GM11168 (cell line): ENCODE data around the gene TP53INP2.
"Not testable (repeated sequence)": the region's sequence is repeated elsewhere in the genome, so short reads cannot be mapped to it uniquely, and the experiment has no call there.

Experiments used
- in situ Hi-C: fragments of 300-500 bp; cut with MboI; formaldehyde crosslinking; loops from one replicate; pipeline ENCODE4 v1.12.0; 2022; ENCODE audit warnings: low sequenced_read_pairs; ENCODE audit not compliant: unreplicated experiment

The TP53INP2 gene

DNA sequence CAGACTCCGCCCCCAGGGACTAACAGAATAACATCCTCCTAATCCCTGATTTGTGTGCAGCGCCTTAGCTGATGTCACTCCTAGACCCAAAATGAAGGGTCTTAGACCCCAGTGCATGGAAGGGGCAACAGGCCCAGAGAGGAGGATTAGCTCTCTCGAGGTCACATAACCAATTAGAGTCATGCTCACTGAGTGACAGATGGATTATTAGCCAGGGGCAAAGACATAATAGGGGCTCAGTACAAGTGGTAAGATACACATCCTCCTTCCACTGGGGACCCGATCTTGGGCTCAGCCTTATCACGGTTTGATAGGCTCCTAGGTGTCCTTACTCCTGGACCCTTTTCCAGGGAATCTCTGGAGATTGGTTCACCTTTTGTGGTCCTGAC lies 858 bp downstream of the TP53INP2 start:
- in situ Hi-C loops: no loop called here

DNA sequence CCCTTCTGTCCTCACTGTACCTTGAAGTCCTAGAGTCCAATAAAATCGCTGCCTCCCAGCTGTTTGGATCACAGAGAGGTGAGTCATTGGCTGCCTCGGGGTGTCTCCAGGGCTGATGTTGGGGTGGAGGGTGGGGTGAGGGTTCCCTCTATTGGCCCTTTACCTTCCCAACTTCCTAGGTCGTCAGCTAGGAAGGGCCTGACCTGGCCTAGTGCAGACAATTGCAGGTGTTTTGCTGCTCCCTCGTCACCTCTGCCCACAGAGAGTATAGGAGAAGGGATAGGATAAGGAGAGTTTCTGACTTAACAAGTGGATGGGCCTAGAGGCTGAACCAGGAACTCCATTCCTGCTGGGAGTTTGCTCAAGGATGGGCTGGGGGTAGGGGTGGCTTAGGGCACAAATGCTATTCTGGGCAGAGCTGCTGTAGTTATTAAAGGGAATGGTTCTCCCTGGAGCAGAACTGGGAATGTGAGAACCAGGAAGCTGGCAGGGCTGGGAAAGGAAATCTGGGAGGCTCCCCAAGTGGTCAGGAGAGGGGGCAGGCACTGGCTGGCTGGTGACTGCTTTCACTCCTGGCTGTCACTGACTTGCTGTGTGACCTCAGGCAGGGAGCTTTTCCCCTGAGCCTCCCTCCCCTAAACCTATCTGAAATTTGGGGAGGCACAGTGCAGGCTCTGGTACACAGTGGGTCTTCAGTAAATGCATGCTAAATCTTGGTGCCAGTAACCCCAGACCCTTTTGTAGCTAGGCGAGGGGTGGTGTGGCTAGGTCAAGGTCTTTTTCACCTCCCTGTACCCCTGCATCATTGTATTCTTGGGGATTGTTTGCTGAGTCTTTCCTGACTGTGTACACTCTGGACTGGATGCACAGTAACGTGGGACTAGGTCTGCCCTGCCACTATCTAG lies 1.5 kb downstream of the TP53INP2 start:
- in situ Hi-C loops: no loop called here

DNA sequence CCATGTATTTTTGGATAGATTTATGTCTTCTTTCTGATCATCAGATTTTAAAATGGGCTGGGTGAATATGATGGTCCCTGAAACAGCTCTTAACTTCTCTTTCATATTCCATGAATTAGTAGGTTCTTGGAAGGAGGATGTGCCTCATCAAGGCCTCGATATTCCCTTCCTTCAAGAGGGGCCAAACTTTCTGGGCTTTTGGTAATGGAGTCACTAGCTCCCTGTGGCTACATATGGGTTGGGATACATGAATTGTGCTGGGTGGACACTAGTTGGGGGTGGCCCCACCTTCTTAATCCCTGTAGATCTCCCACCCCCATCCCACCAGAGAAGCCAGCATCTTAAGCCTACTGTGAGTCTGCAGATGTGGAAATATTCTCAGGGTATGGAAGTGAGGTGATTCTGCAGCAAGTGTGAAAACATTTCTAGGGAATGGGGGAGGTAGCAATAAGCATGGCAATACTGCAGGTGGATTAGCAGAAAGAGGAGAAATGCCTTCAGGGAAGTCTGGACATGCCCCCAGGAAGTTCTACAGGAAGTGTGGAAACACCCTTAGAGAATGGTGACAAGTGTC lies 2.2 kb downstream of the TP53INP2 start:
- in situ Hi-C loops: no loop called here

DNA sequence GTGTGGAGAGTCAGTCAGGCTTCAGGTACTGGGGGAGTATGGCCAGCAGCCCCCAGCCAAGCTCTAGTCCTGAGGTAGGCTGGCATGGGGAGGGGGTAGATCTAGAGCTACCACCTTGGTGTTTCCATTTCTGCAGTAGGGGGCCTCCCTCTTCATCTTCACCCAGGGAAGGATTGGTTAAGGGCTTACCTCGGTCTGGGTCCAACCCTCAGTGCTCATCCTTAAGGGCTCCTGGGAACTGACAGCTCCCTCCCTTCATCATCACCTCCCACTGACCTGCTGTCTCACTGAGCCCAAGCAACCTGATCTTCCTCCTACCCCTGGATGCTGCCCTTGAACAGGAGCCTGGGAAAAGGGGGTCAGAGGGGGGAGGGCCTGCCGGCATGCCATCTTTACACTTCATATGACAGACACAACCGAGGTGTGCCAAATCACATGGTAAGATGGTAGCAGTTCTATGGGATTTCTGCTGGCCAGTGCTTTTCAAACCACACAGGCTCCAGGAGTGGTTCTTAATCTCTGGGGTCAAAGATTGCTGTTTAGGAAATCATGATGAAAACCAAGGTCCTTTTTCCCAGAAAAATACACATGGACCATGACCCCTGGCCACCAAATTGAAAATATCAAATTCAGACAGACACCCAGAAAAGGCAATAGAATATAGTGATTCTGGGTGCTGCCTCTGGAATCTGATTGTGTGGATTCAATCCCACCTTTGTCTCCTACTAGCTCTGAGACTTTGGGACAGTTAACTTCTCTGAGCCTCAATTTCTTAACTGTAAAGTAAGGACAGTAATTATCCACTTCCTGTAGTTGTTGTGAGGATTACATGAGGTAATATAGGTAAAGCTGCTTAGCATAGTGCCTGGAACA lies 3.0 kb downstream of the TP53INP2 start:
- in situ Hi-C loops: no loop called here

DNA sequence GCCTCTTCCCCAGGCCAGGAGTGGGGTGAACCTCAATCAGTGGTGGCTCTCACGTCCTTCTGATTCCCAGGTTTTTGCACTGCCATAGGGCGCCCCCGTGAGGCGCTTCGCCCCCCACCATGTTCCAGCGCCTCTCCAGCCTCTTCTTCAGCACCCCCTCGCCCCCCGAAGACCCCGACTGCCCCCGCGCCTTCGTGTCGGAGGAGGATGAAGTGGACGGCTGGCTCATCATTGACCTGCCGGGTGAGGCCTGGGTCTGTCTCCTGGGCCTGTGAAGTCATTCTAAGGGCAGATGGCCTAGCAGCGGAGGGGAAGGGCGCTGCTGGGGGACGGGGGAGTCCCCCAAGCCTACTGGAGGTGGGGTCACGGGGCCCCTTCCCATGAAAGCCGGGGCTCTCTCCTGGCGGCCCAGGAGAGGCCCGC lies 4.5 kb downstream of the TP53INP2 start:
- in situ Hi-C loops: no loop called here

DNA sequence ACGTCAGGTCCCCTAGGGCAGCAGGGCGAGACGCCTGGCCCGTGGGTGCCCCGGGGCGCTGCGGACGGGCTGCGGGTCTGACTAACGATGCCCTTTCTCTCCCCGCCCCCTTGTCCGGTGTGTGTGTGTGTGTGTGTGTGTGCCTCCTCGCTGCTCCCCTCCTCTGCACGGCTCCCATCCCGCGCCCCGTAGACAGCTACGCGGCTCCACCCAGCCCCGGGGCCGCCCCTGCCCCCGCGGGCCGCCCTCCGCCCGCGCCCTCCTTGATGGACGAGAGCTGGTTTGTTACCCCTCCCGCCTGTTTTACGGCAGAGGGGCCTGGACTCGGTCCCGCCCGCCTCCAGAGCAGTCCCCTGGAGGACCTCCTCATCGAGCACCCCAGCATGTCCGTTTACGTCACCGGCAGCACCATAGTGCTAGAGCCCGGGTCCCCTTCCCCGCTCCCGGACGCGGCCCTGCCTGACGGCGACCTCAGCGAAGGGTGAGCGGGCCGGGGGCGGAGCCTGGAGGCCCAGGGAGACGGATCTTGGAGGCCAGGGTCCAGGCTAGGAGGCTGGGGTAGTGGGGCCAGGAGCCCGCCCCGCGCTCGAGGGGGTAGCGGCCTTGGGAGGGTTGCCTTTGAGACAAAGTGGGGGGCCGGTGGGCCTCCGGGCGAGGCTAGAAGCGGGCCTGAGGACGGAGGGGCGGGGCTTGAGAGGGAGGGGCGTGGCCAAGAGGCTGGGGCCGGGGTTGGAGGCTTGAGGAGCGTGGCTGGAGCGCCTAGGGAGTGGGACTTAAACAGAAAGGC lies 5.1 kb downstream of the TP53INP2 start:
- in situ Hi-C loops: no loop called here

DNA sequence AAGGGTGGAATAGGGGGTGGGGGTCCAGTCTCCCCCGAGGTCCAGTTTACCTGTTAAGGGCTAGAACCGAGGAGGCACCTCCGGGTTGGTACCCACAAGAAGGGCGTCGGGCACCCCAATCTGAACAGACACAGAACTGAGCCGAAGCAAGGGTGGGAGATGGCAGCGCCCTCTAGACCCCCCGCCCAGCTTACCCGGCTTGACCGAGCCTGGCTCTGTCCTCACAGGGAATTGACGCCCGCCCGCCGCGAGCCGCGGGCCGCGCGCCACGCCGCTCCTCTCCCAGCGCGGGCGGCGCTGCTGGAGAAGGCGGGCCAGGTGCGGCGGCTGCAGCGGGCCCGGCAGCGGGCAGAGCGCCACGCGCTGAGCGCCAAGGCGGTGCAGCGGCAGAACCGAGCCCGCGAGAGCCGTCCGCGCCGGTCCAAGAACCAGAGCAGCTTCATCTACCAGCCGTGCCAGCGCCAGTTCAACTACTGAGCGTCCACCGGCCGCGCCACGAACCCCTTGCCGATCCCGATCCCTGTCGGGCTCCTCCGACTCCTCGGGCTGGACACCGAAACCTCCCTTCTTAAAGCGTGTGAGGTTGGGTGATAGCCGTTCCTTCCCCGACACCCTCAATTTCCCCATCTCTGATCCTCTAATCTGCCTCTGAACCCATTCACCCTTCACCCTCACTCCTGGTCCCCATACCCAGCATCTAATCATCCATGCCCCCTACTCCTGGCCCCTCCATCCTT lies 5.9 kb downstream of the TP53INP2 start:
- in situ Hi-C loops: no loop called here

DNA sequence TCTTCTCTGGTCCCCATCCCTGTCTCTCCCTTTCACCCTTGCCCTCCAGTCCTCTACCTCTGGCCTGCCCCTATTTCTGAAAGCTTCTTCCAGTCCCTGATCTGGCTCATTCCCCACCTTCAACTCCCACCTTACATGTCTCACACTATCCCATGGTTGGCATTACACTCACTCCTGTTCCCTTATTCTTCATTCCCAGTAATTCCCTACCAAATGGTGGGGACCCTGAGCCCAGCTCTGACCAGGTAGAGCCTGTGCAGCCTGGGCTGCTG lies 6.4 kb downstream of the TP53INP2 start:
- in situ Hi-C loops: no loop called here

DNA sequence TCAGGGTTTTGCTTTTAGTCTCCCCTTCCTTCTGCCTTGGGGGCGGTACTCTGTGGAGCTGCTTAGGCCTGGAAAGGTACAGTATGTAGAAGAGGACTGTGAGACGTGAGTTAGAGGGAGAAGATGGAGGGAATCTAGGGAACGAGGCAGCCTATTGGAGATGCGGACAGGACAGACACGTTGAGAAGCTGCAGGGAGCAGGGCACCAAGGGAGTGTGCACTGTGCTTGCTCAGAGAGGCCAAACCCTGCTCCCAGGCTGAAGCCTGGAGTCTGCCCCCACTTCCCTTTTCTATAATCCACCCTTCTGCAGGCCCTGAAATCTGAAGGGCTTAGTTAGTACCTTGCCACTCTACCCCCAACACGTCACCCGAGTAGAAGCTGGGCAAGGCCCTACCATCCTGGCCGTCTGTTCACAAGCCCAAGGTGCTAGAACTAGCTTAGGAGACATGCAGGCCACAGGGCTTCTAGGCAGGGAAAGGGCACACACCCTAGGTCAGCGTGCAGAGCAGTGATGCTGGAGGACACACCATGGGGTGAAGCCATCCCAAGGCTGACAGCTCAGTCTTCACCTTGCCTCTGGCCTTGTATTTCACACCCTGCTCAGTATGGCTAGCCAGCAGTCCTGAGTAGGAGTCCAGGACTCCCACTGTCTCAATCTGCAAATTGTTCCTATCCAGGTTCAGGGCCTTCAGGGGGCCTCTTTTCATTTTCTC lies 6.9 kb downstream of the TP53INP2 start:
- in situ Hi-C loops: no loop called here

DNA sequence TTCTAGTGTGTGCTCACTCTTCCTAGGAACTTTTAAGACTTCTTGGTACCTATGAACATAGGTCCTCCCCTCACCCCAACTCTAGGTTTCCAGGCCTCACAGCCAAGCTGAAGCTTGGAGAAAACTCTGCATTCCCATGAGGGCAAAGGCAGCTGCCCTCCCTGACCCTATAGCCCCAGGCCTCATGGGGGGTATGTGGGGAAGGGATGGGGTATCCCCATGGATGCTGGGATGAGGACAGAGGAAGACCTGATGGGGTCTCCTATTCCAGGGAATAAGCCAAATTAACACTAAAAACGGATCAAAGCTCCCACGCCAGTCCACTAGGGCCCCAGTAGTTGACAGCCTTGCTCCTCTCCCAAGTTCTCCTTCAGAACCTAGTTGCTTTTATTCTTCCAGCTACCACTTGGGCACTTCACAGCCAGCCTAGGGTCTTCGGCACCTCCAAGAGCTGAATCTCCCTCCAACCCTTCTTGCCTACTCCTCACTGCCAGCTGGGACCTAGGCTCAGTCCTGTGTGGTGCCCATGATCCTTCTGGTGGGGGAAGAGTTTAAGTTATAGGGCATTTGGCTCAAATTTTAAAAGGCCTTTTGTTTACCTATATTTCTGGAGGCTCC lies 7.8 kb downstream of the TP53INP2 start:
- in situ Hi-C loops: no loop called here

DNA sequence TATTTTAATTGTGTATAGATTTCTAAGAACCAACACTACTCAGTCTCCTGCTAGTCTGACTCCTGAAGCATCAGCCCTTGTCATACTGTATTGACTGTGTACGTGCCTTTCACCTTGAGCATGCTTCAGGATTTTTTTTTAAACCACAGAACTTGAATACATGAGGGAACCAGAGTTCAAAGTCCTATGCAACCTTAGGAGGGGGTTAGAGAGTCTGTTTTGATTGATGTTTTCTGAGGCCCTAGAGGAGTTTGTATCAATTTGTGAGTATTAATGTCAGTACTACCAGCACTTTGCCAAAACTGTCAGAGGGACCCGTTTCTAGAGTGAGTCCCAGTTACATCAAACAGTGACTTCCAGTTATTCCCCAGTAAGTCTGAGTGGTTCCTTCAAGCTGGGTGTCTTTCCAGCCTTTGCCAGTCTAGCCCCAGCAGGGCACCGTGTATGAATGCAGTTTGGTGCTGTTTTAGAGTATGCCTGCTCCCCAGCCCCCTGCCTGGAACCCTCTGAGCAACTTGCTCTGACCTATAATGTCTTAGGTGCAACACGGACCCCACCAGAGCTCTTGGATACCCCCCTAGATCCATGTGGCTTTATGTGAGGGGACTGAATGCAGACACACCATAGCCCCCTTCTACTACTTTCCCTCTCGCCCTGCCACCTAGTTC lies 8.5 kb downstream of the TP53INP2 start:
- in situ Hi-C loops: no loop called here

DNA sequence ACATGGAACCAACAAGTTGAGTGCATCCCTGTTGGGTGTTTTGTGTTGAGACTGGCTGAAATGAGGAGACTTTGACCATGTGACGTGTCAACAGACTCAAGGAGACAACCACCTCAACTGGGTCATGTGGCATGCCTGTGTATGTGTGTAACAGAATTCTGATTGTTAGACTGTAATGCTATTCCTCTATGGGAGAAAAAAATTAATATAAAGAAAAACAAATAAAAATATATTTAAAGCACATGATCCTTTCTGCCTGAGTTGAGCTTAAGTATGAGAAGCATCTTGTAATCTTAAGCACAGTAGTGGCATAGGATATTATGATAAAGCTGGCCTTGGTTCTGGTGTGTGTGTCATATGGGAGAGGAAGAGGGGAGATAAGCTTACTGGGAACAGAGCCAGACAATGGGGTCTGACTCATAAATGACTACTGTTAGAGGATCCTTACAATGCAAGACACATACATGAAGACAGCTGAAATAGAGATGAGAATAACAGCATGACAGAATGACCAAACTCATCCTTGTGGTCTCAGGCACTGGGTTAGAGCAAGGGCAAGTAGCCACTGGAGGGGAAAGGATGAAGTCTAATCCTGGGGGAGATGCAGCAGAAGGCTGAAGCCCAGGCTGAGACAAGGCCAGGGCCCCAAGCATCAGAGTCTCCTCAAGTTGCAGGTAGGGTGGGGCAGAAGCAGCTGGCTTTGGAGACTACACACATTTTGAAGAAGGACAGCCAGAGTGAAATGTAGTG lies 9.2 kb downstream of the TP53INP2 start:
- in situ Hi-C loops: no loop called here

DNA sequence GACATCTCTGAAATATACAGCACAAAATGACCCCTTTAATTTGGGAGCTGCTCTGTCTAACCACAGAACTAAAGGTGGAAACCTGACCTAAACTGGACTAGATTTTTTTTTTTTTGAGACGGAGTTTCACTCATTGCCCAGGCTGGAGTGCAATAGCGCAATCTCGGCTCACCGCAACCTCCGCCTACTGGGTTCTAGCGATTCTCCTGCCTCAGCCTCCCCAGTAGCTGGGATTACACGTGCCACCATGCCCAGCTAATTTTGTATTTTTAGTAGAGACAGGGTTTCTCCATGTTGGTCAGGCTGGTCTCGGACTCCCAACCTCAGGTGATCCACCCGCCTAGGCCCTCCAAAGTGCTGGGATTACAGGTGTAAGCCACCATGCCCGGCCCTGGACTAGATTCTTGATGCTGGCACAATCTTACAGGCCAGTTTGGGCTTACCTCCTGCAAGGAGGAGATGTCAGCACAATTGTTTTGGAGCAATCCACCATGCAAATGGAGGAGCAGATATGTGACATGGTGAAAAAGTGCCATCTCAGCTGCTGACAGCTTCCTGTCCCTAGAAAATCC lies 9.9 kb downstream of the TP53INP2 start:
- in situ Hi-C loops: not testable (repeated sequence)

DNA sequence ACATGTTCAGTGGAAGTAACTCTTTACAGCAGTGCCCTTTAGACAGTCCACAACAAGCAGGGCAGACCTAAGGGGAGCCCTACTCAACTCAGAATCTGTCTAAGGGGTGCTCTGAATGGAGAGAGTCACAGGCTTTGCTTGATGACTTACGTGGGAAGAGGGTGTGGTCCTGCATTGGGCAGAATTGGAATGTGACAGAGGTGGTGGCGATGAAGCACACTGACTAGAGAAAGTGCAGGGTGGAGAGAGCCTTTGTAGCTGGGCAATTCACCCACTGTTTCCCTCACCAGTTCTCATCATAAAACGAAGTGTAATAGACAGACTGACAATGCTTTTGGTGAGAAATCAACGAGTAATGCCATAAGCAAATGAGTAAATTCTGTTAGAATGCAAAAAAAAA lies 11.2 kb downstream of the TP53INP2 start:
- in situ Hi-C loops: no loop called here

DNA sequence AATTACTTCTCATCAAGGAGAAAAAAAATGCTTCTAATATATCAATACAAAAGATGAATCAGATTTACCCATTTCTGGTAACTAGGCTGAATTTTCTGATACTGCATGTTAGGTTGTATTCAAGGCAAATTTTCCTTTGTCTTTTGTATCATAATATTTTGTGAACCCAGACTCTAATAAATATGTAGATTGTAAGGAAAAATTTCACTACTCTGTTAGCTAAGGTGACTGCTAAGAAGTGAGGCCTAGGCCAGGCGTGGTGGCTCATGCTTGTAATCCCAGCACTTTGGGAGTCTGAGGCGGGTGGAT lies 12.7 kb downstream of the TP53INP2 start:
- in situ Hi-C loops: no loop called here

DNA sequence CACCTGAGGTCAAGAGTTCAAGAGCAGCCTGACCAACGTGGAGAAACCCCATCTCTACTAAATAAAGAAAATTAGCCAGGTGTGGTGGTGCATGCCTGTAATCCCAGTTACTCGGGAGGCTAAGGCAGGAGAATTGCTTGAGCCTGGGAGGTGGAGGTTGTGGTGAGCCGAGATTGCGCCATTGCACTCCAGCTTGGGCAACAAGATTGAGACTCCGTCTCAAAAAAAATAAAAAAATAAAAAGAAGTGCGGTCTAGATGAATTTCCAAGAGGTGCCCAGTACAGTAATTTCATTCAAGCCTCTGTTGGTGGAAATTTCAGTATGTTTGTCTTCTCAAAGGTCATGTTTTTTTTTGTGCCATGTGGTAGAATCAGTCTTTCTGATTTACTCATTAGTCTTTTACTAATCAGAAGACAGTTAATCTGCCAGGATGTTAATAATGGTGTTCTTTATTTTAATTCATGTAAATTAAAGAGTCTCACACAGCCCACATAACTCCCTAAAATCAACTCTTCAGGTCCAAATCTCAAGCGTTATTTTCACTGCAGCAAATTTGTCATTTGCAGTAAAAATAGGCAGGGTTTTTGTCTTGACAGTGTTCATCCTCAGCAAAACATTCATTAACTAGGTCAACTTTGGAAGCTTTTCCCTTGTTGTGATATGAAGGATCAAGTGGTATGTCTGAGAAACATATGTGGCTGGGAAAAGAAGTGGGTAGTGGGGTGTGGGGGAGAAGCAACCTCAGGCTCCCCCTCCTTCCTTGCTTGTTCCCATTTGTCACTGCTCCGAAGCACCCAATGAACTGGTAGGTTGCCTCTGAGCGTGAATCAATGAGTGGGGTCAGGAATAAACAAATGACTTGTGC lies 13.3 kb downstream of the TP53INP2 start:
- in situ Hi-C loops: no loop called here
